Stomach (tissue), 19 donors: ENCODE results near the gene SEC24A. TPM values are rescaled to one million over a fixed set of nuclear protein-coding genes. Genes with fewer than 3 reads are reported as not detected.
"Not testable (repeated sequence)": the region's sequence is repeated elsewhere in the genome, so short reads cannot be mapped to it uniquely, and the experiment has no call there.

Source experiments
- DNase-seq, 2 donors: peaks; one replicate each; pipeline versions ENCODE4 v3.0.0 to v3.0.0-alpha.2; 2013 to 2019
- H3K27ac ChIP-seq, 5 donors: fragments of 200-600 bp in 4 of 5; sonication (generic) in 4 of 5; one replicate each; pipeline ENCODE4 v1.5.1; 2013 to 2019; ENCODE audit warnings: mild to moderate bottlenecking in 1 of 5, moderate library complexity in 1 of 5
- H3K27me3 ChIP-seq, 3 donors: fragments of 200-600 bp; sonication (generic); one replicate each; pipeline ENCODE4 v1.5.1; 2017 to 2019; ENCODE audit warnings: mixed run types in 1 of 3
- H3K36me3 ChIP-seq, 4 donors: fragments of 200-600 bp; sonication (generic); 1 replicate in 3 of 4; 2 replicates in 1 of 4; pipeline ENCODE4 v1.5.1; 2016 to 2019
- H3K4me1 ChIP-seq, 4 donors: fragments of 200-600 bp; sonication (generic); one replicate each; pipeline ENCODE4 v1.5.1; 2016 to 2019
- H3K4me3 ChIP-seq, 4 donors: fragments of 200-600 bp; sonication (generic) in 3 of 4; one replicate each; pipeline ENCODE4 v1.5.1; 2016 to 2019; ENCODE audit warnings: mild to moderate bottlenecking in 1 of 4
- H3K9me3 ChIP-seq, 4 donors: fragments of 200-600 bp; sonication (generic); one replicate each; pipeline ENCODE4 v1.5.1; 2016 to 2019
- CTCF ChIP-seq, 7 experiments: fragments of 450-650 bp in 4 of 7; fragments of 200-600 bp in 3 of 7; sonication (generic) in 3 of 7; IDR thresholded peaks; one replicate each; pipeline ENCODE4 v1.5.1; 2016 to 2019; ENCODE audit warnings: antibody characterized with exemption in 7 of 7, control low read depth in 2 of 7, mild to moderate bottlenecking in 1 of 7
- EP300 ChIP-seq: sonication (generic); formaldehyde crosslinking; IDR thresholded peaks from one replicate; pipeline ENCODE4 v1.6.1; 2017; ENCODE audit warnings: antibody characterized with exemption
- POLR2A ChIP-seq, 4 donors: fragments of 450-650 bp; IDR thresholded peaks; one replicate each; pipeline ENCODE4 v1.6.1; 2016; ENCODE audit warnings: antibody characterized with exemption in 4 of 4, control low read depth in 2 of 4, mild to moderate bottlenecking in 1 of 4, moderate library complexity in 1 of 4
- POLR2AphosphoS5 ChIP-seq, 3 donors: sonication (generic); formaldehyde crosslinking; IDR thresholded peaks; one replicate each; pipeline ENCODE4 v1.6.1; 2016; ENCODE audit warnings: antibody characterized with exemption in 3 of 3
- WGBS, 5 donors: extraction: QIAGEN DNeasy Blood & Tissue Kit in 3 of 5; methylation state at CpG; one replicate each; pipeline versions ENCODE4 v1.1.5 to v1.1.7; 2013 to 2018; 5-methylcytosine and 5-hydroxymethylcytosine counted together
- intact Hi-C: fragments of 100-400 bp; cut with DNase I; formaldehyde crosslinking; loops from one replicate; pipeline ENCODE4 v1.15.1; 2023; ENCODE audit warnings: low total_unique reads
- long read RNA-seq, 10 donors: transcript quantifications; one replicate each; lab custom pipeline, GENCODE V29; 2026
- polyA plus RNA-seq, 3 donors: library from polyadenylated mRNA; stranded (reverse); fragments of 200-250 nt; gene quantifications; one replicate each; pipeline ENCODE4 v1.2.3, GENCODE V29; 2013
- total RNA-seq, 5 donors: library from RNA; depleted of rRNA; stranded (reverse); fragments of >200 nt; gene quantifications; one replicate each; pipeline versions ENCODE4 v1.1.0 to v1.2.3, GENCODE V29; 2014 to 2016
- donor health status: healthy with polysubstance abuse.
- donor health status: Bipolar disorder and iron deficiency.
- donor health status: healthy.

The SEC24A gene
- total RNA-seq, result 10 to 100 TPM in 4 of 5 donors, 1 to 10 TPM in 1; 3.2 to 72.4 (median 39.3) TPM
- polyA plus RNA-seq, result 1 to 10 TPM; 2.8 to 8.9 (median 8.3) TPM
- long read RNA-seq, donor 1, partial matches to known transcripts, result 7 of 7 reads
- long read RNA-seq, donor 1, other reads (novel, unspliced or antisense), result 0 of 7 reads
- long read RNA-seq, donor 2, full-length matches to known transcripts, result 1 of 1 reads
- long read RNA-seq, donor 2, partial matches to known transcripts, result 0 of 1 reads
- long read RNA-seq, donor 2, other reads (novel, unspliced or antisense), result 0 of 1 reads
- long read RNA-seq, donor 3, result 0 reads
- long read RNA-seq, donor 4, result 0 reads
- long read RNA-seq, donor 5, result 0 reads
- long read RNA-seq, donor 6, partial matches to known transcripts, result 5 of 5 reads
- long read RNA-seq, donor 6, other reads (novel, unspliced or antisense), result 0 of 5 reads
- long read RNA-seq, donor 7, full-length matches to known transcripts, result 3 of 8 reads
- long read RNA-seq, donor 7, partial matches to known transcripts, result 5 of 8 reads
- long read RNA-seq, donor 7, other reads (novel, unspliced or antisense), result 0 of 8 reads
- long read RNA-seq, donor 8, result 0 reads
- long read RNA-seq, donor 9, result 0 reads
- long read RNA-seq, donor 10, full-length matches to known transcripts, result 1 of 1 reads
- long read RNA-seq, donor 10, partial matches to known transcripts, result 0 of 1 reads
- long read RNA-seq, donor 10, other reads (novel, unspliced or antisense), result 0 of 1 reads

GRCh38 chr5:134648425-134649162, at the start of gene SEC24A:
Gene SEC24A, plus strand, starts transcription at chr5:134648785. Its CDS starts 292 bp downstream, at chr5:134649077.
- H3K27ac ChIP-seq, result peak within 1 kb of the TSS; percentile 80 to 98 (median 97)
- peak within 1 kb of the TSS; percentile 70 to 96 (median 89) for H3K4me3 ChIP-seq
- intact Hi-C loops, result no loop called here
- H3K36me3 ChIP-seq, result peaks cover 0 to 4% (median 0%) of the 10 kb centered on the region in 4 donors
- DNase-seq, result peak; percentile 94 to 97
- TF ChIP-seq POLR2AphosphoS5 (IDR thresholded peaks at IDR 0.05), result peak; percentile 33 to 95 (median 85)
- TF ChIP-seq CTCF (IDR thresholded peaks at IDR 0.05), result no peak
- TF ChIP-seq EP300, result no peak
- TF ChIP-seq POLR2A (IDR thresholded peaks at IDR 0.05), result peak in 1 of 4 donors; percentile 61
- H3K4me1 ChIP-seq, result peaks cover 20 to 64% (median 40%) of the 10 kb centered on the region in 4 donors
- 0 to 1% (median 1%) methylated on average over 21 to 69 of the region's 69 CpGs for WGBS, 5 donors
- no peaks in the 10 kb centered on the region for H3K27me3 ChIP-seq
- H3K9me3 ChIP-seq, result no peaks in the 10 kb centered on the region

GRCh38 chr5:134599820-134600219, 48.8 kb upstream of the SEC24A start:
- H3K27me3 ChIP-seq, H3K27ac ChIP-seq, H3K4me3 ChIP-seq, H3K4me1 ChIP-seq, H3K9me3 ChIP-seq, DNase-seq: not testable (repeated sequence)
- peaks cover 11 to 42% (median 33%) of the 10 kb centered on the region in 4 donors for H3K36me3 ChIP-seq
- 95 to 99% (median 98%) methylated on average over 3 of the region's 3 CpGs for whole genome bisulfite sequencing, 5 donors
- intact Hi-C loops, result loop anchor here (10.0 kb wide), 1 partner anchor 415 kb away; no protein-coding TSS in a partner anchor

- 67 to 90% (median 81%) methylated on average over 3 of the region's 3 CpGs for whole genome bisulfite sequencing, 5 donors
- Histone ChIP-seq H3K36me3 (peaks cover 18 to 49% (median 41%) of the 10 kb centered on the region in 4 donors), H3K27me3 (no peaks in the 10 kb centered on the region), H3K9me3 (no peaks in the 10 kb centered on the region), H3K27ac (no peak overlapping the region), H3K4me1 (no peaks in the 10 kb centered on the region), H3K4me3 (no peak overlapping the region)
- TF ChIP-seq POLR2AphosphoS5 (IDR thresholded peaks at IDR 0.05) (no peak), EP300 (no peak), POLR2A (IDR thresholded peaks at IDR 0.05) (no peak)
- intact Hi-C loops, result no loop called here
- no peak for DNase-seq
Measured at GRCh38 chr5:134600600-134600999, 48.0 kb upstream of the SEC24A start.

- no peak overlapping the region for H3K27ac ChIP-seq
- peaks cover 0 to 2% (median 0%) of the 10 kb centered on the region in 4 donors for H3K4me1 ChIP-seq
- H3K27me3 ChIP-seq, result no peaks in the 10 kb centered on the region
- no peak for DNase-seq
- H3K36me3 ChIP-seq, result peaks cover 41 to 74% (median 65%) of the 10 kb centered on the region in 4 donors
- intact Hi-C loops, result no loop called here
- TF ChIP-seq CTCF (IDR thresholded peaks at IDR 0.05) (no peak), POLR2AphosphoS5 (IDR thresholded peaks at IDR 0.05) (no peak), POLR2A (IDR thresholded peaks at IDR 0.05) (no peak), EP300 (no peak)
- 25 to 47% (median 40%) methylated on average over 1 of the region's 1 CpG for WGBS, 5 donors
- H3K4me3 ChIP-seq, result no peak overlapping the region
- H3K9me3 ChIP-seq, result no peaks in the 10 kb centered on the region
Measured at GRCh38 chr5:134603059-134603458, 45.5 kb upstream of the SEC24A start.

GRCh38 chr5:134604908-134605307, 43.7 kb upstream of the SEC24A start:
- DNase-seq, result no peak
- intact Hi-C loops, result no loop called here
- peaks cover 0 to 12% (median 9%) of the 10 kb centered on the region in 4 donors for H3K4me1 ChIP-seq

More at GRCh38 chr5:134604908-134605307, 43.7 kb upstream of the SEC24A start:
- Histone ChIP-seq H3K27ac (peak overlapping the region in 1 of 5 donors; percentile 39), H3K4me3 (no peak overlapping the region), H3K9me3 (no peaks in the 10 kb centered on the region), H3K36me3 (peaks cover 49 to 92% (median 84%) of the 10 kb centered on the region in 4 donors), H3K27me3 (no peaks in the 10 kb centered on the region)
- 46 to 61% (median 54%) methylated on average over 1 of the region's 1 CpG for WGBS, 5 donors
- no peak for TF ChIP-seq CTCF (IDR thresholded peaks at IDR 0.05)
- no peak for TF ChIP-seq EP300
- TF ChIP-seq POLR2AphosphoS5 (IDR thresholded peaks at IDR 0.05), result no peak
- TF ChIP-seq POLR2A (IDR thresholded peaks at IDR 0.05), result no peak
